SK-N-MC (cell line): ENCODE data around the gene GRB2.

Experiments used
- EZH2 ChIP-seq: fragments of 200-600 bp; sonication (generic); IDR thresholded peaks from one replicate; pipeline ENCODE4 v1.6.1; 2017; ENCODE audit warnings: antibody characterized with exemption
- FOXP2 ChIP-seq: optimal IDR thresholded peaks from 2 replicates; pipeline ENCODE3; 2011; ENCODE audit warnings: mild to moderate bottlenecking, moderate library complexity; ENCODE audit not compliant: insufficient read depth; ENCODE audit errors: extremely low read length, control extremely low read depth
- POLR2AphosphoS5 ChIP-seq: IDR thresholded peaks from 2 replicates; pipeline ENCODE4 v1.6.1; 2012; ENCODE audit warnings: mild to moderate bottlenecking, low read depth, low read length, borderline replicate concordance

DNA sequence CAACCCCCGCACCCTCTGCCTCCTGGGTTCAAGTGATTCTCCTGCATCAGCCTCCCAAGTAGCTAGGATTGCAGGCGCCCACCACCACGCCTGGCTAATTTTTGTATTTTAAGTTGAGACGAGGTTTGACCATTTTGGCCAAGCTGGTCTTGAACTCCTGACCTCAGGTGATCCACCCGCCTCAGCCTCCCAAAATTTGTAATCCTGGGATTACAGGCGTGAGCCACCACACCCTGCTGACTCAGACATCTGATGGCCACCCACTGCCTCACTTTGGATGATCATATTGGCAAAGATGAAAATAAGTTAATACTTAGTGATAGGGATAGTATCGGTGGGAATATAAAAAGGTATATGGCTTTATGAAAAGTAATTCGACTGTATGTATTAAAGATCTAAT is 55.9 kb downstream of the GRB2 start:
- TF ChIP-seq POLR2AphosphoS5, result no peak
- no peak for TF ChIP-seq EZH2
- no peak for TF ChIP-seq FOXP2
